HG02943 (cell line): ENCODE results near the gene EFTUD2.
A peak's percentile ranks its signal among the peaks of the same experiment; 100 is the strongest.
"Not testable (repeated sequence)": the region's sequence is repeated elsewhere in the genome, so short reads cannot be mapped to it uniquely, and the experiment has no call there.

ENCODE experiments used
- ATAC-seq: cut with Tn5 transposase; IDR thresholded peaks from one replicate; pipeline ENCODE4 v1.9.1; 2021; ENCODE audit warnings: mild to moderate bottlenecking, low read depth, moderate library complexity; ENCODE audit not compliant: unreplicated experiment

EFTUD2 gene

DNA sequence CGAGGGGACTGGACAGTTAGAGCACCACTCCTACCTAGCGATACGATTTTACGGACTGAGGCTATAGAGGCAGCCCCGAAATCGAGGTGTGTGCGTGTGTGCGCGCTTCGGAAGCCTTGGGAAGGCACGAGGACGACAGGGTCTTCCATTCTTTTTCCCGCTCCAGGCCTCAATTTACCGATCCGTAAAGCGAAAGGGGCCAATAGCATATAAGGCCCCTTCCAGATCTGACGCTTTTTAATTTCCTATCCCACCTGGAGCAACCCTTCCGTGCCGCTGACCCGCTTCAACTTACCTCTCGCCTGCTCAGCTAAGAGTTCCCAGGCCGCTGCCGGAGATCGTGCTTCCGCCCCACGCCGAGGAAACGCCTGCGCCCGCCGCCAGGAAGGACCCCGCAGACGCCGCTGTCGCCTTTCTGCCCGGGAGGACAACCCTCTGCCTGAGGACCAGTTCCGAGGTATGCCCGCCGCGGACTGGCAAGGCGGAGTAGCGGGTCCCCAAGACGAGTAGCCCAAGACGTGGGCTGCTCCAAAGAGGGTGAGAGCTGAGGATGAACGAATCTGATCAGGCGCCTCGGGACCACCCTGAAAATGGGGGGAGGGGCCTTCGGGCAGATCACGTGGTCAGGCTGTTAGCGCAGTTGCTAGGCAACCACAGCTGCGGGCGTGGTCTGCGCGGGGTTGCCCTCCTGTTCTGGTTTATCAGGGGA, at the start of gene EFTUD2:
Gene EFTUD2, minus strand, starts transcription at position 372 of the 709 bp plus-strand sequence. CDS start 4,924 bp downstream, outside the sequence.
- ATAC-seq, result peak; percentile 63

DNA sequence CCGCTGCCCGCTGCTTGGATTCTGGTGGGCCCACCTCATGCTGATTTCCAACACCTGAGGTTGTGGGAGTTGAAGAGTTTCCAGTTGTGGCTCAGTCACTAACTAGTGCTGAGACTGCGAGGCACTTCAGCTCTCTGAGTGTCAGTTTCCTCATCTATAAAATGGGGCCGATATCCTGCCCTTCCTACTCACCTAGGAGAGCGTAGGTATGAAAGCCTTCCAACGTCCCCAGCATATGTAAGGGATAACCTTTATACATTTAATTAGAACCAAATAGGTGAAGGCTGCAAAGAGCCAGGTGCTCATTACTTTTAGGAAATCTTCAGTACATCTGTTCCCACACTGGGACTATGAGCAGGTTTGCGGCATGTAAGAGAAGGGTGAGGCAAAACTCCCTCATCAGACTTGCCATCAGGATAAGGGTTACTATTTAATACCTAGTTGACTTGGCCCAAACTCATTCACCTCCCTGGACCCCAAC, 49.1 kb upstream of the EFTUD2 start:
- ATAC-seq, result no peak

DNA sequence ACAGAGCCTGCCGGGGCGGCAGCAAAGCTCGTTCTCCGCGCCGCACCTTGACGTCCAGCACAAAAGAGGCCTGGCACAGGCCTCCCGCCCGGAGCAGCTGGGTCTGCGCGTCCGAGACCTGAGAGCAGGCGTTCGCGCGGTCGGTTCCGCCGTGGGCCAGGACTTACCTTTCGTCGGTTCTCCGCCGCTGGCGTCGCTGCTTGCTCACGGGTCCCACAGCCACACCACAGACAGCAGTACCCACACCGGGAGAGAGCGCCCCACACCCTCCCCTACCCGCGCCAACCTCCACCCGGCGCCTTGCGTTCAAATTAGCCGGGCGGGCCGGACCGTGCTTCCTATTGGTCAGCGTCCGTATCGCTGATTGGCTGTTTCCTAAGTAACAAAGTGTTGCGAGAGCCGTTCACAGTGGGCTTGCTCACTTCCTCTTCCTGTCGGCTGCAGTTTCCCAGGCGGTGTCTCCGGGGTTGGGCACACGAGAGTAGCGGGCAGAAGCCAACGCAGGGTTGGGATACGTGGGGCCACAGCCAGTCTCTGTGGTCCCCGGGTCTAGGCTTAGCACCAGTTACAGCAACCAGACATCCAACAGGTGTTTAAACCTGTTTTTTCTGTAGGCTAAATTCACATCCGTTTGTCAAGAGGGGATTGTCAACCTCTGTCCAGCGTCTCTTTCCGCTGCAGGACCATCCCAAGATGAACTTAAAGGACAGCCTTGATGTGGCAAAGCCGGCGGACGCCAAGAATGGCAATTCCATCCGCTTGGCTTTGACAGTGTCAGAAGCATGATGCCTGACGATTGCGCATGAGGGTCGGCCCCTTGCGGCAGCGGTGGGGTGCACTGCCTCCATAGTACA, 48.4 kb upstream of the EFTUD2 start, which contains the start of gene KIF18B:
Gene KIF18B, minus strand, starts transcription at position 313 of the 854 bp plus-strand sequence. CDS start 11,429 bp downstream, outside the sequence.
- peak; percentile 78 for ATAC-seq

DNA sequence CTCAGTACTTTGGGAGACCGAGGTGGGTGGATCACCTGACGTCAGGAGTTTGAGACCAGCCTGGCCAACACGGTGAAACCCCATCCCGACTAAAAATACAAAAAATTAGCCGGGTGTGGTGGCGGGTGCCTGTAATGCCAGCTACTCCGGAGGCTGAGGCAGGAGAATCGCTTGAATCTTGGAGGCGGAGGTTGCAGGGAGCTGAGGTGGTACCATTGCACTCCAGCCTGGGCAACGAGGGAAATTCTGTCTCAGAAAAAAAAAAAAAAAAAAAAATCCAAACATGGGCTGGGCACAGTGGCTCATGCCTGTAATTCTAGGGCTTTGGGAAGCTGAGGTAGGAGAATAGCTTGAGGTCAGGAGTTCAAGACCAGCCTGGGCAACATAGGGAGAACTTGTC, 46.4 kb upstream of the EFTUD2 start:
- ATAC-seq, result not testable (repeated sequence)

DNA sequence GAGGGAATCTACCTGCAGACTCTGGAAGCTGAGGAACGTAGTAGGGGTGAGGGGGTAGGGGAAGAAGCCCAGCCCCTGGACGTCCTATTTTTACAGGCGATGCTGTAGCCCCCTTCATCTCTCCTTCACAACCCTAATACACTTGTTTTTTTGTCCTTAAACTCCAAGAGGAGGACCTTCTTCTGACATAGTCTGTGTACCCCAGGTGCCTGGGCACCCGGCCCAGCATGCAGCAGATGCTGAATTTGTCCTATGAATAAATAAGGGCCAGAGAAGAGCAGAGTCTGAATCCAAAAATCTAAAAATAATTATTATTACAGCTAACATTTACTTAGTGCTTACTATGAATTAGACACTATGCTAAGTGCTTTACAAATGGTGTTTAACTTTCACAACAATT, 43.2 kb upstream of the EFTUD2 start:
- no peak for ATAC-seq

DNA sequence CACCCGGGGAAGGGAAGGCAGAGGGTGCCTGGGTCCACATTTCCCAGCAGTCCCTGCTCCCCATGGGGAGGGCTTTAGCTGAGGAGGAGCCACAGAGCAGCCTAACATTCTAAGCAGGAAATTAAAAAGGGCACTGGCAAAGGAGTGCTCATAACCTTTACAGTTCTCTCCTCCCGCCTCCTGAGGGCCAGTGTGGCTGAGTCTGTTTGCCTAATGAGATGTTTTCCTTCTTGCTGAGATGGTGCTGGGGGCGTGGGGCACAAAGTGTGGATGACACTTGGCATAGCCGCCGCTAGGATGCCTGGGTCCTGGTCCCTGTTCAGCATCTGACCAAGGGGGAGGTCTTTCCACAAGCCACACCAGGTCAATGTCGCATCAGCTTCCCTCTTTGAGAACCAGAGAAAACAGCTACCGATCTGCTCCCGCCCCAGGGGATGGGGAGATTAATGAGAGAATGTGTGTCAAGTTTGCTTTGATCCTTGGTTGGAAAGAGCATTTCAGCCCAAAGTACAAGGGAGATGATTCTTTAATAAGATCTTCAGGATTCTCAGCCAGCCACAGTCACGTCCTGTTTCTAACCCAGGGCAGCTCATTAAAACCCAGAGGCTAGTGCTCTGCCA, 42.6 kb upstream of the EFTUD2 start:
- ATAC-seq, result no peak

DNA sequence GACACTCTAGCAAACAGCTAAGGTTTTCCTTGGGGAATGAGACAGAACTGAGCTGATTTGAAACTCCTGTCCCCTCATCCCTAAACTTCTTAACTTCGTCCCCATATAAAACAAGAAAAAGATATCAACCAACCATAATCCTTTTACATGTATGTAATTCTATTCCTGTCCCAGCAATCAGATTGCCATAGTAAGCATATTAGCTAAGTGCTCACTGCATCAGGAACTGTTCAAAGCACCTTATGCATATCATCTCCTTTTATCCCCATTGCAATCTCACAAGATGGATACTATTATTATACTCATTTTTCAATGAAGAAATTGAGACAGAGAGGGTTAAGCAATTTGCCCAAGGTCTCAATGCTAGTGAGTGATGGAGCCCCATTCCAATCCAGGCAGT, 41.5 kb upstream of the EFTUD2 start:
- ATAC-seq, result no peak

DNA sequence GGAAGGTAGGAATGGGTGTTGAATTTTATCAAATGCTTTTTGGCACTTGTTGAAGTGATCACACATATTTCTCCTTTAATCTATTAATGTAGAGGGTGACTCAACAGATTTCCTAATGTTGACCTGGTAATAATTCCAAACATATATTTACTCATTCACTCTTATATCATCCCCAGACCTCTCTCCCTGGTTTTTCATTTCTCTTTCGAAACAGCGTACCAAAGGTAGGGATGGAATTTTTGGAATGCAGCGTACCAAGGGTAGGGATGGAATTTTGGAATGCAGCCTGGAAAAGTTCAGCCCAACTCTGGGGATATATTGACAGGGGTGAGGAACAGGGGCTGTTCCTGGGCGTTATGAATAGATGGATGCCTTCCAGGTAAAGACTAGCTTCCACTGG, 41.1 kb upstream of the EFTUD2 start:
- ATAC-seq, result no peak

DNA sequence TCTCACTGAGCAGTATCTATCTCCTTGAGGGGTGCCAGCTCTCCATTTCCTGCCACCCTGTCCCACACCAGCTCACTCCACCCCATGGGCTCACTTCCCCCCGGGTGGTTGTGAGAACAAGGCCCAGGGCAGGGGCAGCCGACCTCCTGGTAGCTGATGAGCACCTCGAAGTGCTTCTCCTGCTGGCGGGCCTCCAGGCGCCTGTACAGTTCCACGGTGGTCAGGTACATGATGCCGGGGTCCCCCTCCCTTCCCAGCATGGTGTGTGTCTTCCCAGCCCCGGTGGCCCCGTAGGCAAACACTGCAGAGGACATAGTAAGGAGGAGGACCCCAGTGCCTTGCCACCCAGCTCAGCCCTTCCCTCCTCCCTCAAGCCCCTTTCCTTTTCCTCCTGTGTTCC, 35.9 kb upstream of the EFTUD2 start:
- no peak for ATAC-seq

DNA sequence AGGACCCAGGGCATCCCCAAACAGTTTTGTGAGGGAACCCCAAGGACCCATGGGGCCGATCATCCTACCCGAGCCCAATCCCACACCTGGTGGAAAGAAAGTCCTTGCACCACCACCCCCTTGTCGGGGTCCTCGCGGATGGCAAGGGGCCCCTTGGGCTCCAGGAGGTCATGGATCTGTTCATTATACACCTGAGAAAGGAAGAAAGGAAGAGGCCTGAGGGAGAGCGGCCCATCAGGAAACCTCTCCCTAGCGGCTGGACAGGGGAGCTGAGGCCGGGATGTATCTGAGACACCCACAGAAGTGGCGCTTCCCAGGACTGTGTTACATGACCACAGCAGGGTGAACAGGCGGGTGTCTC, 35.5 kb upstream of the EFTUD2 start:
- ATAC-seq, result no peak

DNA sequence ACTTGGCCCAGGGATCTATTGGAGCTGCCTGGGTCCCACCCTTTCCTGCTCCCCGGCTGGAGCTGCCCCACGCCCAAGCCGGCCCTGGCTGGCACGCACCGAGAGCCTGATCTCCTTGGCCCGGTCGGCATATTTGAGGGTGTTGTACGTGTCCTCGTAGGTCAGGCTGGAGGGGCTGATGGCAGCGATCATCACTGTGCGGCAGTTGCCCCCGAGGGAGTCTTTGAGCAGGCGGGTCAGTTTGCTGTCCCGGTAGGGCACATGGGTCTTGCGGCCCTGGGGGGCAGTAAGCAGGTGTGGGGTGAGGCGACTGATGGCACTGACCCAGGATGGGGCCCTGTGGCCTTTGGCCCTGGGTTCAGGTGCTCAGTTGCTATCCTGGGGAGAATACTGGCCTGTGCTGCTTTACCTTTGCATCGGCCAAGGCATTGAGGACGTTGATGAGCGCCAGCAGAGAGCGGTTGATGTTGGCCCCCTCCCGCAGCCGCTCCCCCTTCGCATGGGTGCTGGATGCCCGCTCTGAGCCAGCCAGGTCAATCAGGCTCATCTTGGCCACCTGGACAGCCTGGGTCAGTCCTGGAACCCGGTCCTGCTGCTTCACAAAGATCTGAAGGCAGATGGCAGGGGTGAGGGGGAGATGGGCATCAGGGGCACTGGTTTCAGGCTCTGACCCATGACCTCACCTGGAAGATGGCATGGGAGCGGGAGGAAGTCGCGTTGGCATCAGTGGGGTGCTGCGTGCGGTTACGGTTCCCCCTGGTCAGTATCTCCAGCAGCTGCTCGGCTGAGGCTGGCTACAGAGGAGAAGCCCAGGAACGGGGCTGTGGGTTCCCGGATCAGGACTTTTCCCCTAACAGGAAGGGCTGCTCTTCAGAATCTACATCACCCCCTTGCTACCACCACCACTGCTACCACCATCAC, 34.8 kb upstream of the EFTUD2 start:
- no peak for ATAC-seq

DNA sequence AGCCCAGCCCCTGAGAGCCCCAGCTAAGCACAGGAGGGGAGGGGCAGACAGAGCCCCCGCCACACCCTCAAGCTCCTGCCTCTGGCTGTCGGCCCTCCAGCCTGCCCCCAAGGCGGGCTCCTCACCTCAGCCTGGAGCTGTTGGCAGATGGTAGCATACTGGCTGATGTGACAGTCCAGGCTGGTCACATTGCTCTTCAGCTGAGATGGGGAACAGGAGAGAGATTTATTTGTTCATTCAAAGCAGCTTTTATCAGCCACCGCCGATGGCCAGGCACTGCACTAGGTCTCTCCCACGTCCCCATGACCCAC, 33.5 kb upstream of the EFTUD2 start:
- no peak for ATAC-seq

DNA sequence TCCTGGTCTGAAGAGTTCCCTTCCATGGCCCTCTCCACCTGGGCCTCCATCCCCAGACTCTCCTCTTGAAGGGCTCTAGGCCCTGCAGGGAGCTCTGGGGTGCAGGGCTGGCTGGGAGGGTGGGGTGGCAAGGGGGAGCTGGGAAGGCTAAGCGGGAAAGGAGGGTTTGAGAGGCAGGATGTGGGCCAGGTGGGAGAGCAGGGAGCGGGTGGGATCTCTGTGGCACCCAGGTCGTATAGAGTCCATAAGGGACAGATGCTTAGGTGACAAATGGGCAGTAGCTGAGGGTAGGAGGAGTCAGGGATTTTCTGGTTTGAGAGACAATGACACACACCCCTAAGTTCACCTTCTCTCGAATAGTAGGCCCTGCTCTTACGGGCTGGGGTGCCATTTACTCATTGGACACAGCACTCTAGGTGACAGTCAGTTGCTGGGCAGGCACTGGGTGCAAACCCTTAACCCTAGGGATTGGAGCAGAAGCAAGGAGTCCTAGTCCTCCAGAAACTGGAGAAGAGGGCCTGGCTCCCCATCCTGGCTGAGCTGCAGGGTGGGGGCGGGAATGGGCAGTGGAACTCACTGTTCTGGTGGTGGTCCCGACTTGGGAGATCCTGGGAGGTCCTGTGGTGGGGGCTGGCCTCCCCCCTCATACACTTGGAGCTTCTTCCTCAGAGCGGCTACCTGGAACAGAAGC, 33.0 kb upstream of the EFTUD2 start:
- no peak for ATAC-seq

DNA sequence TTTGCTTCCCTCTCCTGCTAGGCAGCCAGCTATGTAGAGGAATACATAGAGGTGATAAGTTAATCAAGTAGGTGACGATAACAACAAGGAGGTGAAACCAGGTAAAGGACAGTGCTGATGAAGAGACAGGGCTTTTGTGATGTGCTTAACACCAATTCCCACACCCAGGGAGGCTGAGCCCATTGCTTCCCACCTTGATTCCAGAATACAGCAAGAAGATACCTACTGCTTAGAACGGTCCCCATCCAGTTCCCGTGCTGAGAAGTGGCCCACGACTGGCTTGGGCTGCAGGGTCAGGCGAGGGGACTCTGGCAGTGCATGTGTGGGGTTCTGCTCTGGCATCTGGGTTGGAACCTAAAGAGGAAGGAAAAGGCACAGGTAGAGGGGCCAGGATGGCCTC, 32.1 kb upstream of the EFTUD2 start:
- no peak for ATAC-seq

DNA sequence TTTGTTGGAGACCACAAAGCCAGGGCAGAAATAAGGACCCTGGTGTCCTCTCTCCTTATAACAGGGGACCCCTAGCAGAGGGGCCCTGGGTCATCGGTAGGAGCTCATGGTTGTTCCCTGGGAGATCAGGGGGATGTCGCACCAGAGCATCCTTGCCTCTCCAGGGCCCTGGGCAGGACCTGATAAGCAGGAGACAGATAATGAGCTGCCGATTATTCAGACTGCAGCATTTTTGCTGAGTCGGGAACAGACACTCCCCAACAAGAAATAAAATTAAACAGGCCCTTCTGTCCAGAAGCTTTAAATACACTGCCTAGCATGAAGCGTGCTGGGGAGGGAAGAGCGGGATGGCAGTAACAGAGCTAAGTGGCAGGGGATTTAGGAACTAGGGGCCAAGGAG, 31.4 kb upstream of the EFTUD2 start:
- ATAC-seq, result no peak

DNA sequence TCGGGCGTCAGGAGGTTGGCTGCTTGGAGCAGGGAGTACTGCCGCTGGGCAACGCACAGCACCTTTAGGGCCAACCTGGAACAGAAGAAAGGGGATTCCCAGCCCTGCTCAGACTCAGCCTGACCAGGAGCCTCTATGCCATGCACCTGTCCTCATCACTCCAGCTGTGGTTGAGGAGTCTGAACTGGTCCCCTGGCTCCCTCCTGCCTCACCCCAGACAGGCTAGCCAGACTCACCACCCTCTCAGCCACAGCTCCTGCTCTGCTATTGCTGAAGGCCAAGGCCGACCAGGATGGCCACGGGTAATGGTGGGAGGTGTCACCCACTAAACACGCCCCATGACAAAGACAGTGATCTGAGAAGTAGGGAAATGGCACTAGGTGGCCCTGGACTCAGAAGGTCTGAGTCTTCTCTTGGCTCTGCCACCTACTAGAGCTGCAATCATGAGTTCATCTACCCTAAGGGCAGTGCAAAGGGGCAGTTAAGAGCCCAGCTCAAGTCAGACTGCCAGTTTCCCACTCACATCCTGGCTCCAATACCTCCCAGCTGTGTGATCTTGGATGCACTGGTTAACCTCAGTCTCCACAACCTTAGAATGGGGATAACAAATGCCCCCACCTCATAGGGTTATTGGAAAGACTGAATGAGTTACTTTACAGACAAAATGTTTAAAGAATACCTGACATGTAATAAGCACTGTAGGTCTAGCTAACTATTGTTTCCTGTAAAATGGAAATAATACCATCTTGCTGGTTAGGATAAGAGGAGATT, 29.9 kb upstream of the EFTUD2 start:
- ATAC-seq, result no peak

DNA sequence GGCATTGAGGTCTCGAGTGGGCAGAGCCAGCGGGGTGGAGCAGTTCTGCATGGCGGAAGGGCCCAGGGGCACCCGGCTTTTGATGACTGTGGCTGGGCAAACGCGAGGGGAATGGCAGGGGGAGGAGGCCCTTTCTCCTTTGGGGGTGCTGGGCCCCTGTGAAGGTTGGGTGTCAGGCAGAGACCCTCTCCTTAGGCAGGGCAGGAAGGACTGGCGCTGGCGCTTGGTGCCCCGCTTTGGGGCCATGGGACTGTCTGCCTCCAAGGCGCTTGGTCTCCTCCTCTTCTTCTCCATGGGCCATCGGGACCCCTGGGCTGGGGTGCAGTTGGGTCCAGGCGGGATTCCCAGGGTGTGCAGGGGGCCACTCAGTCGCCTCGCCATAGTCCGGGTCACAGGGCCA, 28.9 kb upstream of the EFTUD2 start:
- ATAC-seq, result no peak

DNA sequence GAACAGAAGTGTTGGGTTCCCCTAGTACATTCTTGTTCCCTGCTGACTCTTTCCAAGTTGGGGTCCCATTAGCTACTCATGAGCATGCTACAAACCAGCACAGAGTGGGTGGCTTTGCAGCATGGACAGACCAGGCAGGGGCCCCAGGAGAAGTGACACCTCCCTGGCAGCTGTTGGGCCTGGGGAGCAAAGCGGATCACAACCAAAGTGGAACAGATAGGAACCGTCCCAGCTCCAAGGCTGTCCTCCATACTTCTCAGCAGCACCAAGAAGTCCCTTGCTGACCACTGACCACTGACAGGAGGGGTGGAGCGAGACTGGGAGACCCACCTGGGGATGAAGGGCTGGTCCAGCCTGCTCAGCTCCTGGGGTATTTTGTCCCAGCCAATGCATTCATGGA, 28.5 kb upstream of the EFTUD2 start:
- ATAC-seq, result no peak
